Activated naive CD4-positive, alpha-beta T cell (primary cell): ENCODE measurements around the gene NOL3.
A peak's percentile ranks its signal among the peaks of the same experiment; 100 is the strongest.

Source experiments
- DNase-seq, 4 experiments: peaks; one replicate each; lab custom pipeline; 2025; lab: John Stamatoyannopoulos, UW

Gene NOL3

DNA sequence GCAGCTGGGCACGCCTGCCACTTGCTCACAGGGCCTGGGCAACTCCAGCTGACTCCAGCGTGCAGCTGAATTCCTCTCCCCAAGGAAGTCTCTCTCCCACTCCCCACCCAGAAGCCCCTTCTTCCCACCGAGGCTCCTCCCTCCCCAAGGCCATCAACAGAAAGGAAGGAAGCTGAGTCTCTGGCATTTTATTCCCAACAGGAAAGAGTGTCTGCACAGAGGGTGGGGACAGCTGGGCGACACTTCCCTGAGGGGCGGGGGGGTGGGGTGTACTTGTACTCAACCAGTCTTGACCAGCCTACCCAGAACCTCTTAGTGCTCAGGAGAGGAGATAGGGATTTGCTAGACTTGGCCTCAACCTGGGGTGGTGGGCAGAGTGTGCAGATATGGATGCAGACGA, 19.7 kb downstream of the NOL3 start, which contains the start of gene EXOC3L1:
Gene EXOC3L1, minus strand, starts transcription at position 96 of the 400 bp plus-strand sequence. CDS start 460 bp downstream, outside the sequence.
- no peak for DNase-seq

DNA sequence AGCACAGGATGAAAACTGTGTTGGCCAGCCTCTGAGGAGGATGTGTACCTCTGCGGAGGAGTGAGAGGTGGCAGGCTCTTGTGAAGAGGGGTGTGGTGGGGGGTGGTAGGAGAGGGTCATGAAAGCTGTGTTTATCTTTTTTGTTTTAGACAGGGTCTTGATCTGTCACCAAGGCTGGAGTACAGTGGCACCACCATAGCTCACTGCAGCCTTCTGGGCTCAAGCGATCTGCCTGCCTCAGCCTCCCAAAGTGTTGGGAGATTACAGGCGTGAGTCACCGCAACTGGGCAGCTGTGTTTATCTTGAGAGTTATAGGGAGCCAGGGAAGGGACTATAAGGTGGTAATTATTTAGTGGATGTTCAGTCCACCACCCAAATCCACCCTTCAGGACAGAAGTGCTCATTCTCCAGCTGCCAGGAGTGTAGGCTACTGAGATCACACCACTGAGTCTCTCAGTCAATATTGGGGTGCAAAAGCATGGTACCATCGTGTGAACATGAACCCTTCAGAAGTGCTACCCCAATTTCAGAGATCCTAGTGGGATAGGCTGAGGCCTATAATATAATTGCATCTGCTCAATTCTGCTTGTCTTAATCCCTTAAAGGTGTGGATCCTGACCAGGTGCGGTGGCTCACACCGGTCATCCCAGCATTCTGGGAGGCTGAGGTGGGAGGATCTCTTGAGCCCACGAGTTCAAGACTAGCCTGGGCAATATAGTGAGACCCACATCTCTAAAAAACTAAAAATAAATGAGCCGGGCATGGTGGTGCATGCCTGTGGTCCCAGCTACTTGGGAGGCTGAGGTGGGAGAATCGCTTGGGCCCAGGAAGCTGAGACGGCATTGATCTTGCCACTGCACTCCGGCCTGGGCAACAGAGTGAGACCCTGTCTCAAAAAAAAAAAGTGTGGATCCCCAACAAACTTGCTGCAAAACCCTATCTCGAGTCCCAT, 20.4 kb downstream of the NOL3 start:
- no peak for DNase-seq

DNA sequence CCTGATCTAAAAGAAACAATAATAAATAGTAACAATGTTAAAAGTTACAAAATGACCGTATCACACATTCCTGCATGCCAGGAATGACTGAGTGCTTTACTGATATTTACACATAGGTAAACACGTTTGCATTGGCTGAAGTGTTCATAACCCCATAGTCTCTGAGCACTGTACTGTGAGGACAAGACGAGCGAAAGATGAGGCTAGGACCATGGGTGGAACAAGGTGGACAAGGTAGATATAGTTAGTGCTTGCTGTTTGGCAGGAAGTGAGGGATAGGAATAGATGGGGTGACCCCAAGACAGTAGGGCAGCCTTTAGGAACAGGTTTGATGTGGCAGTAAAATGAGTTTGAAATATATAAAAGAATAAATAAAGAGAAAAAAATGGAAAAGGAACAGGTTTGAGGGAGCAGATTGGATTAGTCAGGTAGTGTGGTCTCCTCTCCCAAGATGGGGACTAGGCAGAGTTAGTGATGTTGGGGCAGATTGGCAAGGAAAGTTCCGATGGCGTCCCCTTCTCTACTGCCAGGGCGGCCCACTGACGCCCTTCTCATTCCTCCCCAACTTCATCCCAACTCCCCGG, 21.2 kb downstream of the NOL3 start:
- DNase-seq, result no peak

DNA sequence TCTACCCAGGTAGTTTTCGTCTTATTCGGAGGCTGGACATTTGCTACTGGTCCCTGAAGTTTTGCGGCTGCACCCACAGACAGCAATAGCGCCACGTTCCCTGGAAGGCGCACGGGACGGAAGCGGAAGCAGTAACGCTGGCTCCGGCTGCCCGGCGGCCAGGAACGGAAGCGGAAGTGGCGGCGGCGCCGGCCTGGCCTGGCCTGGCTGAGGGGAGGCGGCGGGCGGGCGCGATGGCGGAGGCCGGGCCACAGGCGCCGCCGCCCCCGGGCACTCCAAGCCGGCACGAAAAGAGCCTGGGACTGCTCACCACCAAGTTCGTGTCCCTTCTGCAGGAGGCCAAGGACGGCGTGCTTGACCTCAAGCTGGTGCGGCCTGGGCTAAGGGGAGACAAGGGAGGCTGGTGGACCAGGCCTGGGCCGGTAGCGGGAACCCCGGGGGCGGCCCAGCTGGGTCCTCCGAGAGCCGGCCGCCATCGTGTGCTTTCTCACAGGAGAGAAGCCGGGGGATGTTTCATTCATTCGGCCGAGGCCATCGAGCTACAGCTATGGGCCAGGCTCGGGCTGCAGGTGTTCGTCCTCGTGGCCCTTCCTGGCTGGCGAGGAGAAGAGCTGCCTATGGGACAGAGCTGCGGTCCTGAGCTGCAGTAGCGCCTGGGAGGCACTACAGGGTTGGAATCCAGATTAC, 21.8 kb downstream of the NOL3 start, which contains the start of gene E2F4:
Gene E2F4, plus strand, starts transcription at position 161 of the 687 bp plus-strand sequence. Its CDS starts 73 bp downstream, at position 234.
- DNase-seq, result peak; percentile 58 to 78 (median 66)

DNA sequence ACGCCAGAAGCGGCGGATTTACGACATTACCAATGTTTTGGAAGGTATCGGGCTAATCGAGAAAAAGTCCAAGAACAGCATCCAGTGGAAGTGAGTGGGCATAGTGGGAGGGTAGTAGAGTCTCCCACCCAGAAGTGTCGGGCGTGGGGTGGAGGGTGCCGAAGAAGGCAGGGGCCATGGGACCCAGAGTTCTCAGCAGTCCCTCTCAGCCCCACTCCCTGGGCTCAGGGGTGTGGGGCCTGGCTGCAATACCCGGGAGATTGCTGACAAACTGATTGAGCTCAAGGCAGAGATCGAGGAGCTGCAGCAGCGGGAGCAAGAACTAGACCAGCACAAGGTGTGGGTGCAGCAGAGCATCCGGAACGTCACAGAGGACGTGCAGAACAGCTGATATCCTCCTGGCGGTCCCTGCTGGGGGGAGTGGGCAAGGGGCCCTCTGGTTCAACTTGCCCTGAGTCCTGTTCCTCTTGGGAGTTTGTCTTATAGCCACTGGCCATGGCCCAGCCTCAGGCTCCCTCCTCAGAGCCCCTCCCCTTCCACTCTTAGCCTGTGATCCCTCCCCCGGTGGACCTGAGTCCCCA, 22.5 kb downstream of the NOL3 start:
- no peak for DNase-seq

DNA sequence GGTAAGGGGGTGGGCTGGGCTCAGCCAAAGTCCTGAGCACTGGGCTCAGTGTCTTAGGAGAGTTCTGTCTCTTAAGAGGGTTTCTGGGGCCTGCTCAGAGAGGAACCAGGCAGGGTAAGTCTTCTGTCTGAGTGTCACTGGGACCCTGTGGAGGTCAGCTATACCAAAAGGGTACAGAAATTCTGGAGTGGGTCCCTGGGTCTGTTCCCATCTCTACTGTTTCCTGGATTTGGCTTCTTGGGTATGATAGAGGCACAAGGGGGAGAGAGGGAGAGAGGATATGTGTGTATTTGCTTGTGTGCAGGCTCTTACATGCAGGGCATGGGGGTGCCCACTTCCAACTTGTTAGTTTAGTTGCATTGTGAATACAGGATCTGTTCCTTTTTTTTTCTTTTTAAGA, 23.2 kb downstream of the NOL3 start:
- DNase-seq, result no peak

DNA sequence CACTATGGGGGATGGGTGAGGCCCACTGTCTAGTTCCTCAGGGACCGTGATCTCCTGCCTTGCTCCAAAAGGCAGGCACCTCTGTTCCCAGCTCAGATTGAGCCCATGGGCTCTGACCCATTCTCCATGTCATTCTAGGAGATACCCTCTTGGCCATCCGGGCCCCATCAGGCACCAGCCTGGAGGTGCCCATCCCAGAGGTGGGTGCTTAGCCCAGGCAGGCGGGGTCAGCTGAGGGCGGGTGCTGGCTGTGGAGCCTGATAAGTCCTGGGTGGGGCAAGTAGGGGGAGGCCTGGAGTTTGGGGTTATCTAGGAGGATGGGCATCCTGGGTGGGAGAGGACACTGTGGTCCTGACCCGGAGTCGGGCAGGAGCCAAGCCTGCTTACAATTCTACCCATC, 23.9 kb downstream of the NOL3 start:
- DNase-seq, result no peak

DNA sequence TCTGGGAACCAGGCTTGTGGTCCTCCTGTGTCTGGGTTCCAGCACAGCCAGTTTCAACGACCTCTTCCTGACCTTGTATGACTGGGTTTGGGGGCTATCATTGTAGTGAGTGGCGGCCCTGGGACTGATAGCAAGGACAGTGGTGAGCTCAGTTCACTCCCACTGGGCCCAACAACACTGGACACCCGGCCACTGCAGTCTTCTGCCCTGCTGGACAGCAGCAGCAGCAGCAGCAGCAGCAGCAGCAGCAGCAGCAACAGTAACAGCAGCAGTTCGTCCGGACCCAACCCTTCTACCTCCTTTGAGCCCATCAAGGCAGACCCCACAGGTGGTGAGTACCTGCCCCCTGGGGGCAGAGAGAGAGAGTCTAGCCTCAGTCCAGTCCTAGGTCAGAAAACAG, 25.3 kb downstream of the NOL3 start:
- no peak for DNase-seq

DNA sequence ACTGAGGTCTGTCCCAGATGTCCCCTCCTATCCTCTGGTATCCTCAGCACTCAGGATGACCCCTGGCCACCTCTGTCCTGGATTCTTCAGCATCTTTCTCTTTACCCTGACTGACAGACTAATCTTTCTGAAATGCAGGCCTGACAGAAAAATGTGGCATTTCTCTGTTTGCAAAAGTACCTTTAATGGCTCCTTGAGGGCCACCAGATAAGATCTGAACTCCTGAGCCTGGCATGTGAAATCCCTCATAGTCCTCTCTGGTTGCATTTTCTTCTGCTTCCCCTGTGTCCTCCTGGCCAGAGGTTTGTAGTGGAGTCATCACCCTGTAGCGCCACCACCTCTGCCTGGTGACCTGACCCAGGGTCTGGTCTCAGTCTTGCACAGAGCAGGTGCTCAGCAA, 26.5 kb downstream of the NOL3 start:
- DNase-seq, result no peak

DNA sequence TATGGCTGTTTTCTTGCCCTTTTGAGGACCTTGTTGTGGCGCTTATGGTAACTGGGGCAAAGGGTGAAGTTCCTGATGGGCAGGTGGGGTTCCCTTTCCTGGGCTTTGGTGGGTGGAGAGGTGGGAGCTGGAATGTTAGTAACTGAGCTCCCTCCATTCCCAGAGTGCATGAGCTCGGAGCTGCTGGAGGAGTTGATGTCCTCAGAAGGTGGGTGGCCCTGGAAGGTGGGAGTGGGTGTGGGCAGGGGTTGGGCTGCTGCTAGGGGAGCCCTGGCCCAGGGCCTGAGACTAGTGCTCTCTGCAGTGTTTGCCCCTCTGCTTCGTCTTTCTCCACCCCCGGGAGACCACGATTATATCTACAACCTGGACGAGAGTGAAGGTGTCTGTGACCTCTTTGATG, 27.4 kb downstream of the NOL3 start:
- DNase-seq, result no peak

DNA sequence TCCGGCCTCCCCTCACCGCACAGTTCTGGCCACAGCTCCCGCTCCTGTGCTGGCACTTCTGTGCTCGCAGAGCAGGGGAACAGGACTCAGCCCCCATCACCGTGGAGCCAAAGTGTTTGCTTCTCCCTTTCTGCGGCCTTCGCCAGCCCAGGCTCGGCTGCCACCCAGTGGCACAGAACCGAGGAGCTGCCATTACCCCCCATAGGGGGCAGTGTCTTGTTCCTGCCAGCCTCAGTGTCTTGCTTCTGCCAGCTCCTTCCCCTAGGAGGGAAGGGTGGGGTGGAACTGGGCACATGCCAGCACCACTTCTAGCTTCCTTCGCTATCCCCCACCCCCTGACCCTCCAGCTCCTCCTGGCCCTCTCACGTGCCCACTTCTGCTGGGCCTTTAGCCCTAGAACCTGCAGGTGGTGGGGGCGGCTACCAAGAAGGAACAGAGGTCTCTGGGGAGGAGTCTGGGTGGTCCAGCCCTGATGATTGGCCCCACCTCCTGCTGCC, 27.9 kb downstream of the NOL3 start:
- DNase-seq, result no peak

DNA sequence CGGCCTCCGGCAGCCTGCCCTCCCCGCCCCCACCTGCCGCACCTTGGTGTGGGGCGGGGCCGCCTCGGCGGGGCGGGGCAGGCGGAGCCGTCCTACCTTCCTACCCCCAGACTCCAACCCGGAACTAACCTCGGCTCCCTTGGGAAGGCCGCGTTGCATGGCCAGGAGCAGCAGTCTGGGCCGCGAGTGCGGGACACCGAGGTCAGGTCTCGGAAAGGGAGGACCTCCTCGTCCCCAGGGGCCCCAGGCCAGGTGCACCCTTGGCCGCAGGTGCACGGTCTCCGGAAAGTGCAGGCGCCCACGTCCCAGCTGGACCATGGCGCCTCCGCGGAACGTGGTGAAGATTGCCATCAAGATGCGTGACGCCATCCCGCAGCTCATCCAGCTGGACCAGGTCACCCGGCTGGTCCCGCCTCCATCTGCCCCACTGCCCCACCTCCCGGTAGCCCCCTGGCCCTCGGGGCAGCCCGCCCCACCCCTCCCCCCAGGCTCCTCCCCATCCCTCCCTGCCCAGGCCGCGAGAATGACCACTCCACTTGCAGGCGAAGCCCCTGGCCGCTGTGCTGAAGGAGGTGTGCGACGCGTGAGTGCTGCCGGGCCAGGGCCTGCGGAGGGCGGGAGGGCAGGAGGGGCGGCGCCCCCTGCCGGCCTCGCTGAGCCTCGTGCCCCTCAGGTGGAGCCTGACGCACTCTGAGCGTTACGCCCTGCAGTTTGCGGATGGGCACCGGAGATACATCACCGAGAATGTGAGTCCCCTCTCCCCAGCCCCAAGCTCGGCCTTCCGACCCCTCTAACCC, 28.9 kb downstream of the NOL3 start, which contains the start of gene ELMO3:
Gene ELMO3, plus strand, starts transcription at position 121 of the 797 bp plus-strand sequence. Its CDS starts 196 bp downstream, at position 317.
- DNase-seq, result no peak

DNA sequence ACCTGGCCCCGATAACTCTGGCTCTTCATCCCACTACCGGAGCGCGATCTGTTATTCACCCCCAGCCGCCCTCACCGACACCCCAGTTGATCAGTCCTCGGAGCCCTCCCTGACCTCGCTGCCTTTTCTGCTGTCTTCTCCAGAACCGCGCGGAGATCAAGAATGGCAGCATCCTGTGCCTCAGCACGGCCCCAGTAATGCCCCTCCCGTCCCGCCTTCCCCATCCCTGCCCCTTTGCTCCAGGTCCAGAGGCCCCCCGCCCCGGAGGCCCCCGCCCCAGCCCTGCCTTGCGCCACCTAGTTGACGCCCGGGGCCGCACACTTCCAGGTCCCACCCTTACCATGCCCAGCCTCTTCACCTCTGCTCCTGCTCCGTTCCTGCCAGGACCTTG, 29.5 kb downstream of the NOL3 start:
- no peak for DNase-seq

DNA sequence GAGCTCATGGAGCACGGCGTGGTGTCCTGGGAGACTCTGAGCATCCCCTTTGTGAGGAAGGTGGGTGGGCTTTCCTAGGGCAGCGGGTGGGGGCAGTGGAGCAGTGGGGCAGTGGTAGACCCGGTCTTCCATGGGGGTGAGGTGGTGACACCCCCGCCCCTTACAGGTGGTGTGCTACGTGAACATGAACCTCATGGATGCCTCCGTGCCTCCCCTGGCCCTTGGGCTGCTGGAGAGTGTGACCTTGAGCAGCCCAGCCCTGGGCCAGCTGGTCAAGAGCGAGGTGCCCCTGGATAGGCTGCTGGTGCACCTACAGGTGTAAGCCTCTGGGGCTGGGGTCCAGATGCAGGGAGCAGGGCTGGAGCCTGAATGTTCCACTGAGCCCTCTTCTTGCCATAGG, 30.2 kb downstream of the NOL3 start:
- DNase-seq, result no peak

DNA sequence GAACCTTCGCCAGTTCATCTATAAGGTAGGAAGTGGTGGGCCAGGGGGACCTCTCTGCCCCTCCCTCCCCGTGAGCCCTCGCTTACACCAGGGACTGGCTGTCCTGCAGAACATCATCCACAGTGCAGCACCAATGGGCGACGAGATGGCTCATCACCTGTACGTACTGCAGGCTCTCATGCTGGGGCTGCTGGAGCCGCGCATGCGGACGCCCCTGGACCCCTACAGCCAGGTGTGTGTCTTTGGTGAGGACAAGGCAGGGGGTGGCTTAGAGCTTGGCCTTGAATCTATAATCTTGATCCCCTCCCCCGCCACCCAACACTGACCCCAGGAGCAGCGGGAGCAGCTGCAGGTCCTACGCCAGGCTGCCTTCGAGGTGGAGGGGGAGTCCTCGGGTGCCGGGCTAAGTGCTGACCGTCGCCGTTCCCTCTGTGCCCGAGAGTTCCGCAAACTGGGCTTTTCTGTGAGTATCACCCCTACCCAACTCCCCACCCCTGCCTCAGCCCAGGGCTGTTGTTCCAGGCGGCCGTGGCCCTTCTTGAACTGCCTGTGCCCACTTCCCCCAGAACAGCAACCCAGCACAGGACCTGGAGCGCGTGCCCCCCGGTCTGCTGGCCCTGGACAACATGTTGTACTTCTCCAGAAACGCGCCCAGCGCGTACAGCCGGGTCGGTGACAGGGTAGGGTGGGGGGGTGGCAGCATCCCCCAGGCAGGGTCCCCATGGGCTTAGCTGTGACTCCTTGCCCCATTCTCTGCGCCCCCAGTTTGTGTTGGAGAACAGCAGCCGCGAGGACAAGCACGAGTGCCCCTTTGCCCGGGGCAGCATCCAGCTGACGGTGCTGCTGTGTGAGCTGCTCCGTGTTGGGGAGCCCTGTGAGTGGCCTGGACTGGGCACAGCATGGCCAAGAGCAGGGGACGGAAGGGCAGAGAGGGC, 31.3 kb downstream of the NOL3 start:
- no peak for DNase-seq

DNA sequence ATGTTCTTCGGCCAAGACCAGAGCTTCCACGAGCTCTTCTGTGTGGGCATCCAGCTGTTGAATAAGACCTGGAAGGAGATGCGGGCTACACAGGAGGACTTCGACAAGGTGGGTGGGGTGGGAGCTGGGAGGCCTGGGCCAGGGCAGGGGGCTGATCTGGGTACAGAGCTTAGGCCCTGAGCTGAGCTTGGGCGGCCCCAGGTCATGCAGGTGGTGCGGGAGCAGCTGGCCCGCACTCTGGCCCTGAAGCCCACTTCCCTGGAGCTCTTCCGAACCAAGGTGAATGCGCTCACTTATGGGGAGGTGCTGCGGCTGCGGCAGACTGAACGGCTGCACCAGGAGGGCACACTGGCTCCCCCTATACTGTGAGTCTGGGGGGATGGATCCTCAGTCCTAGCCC, 32.1 kb downstream of the NOL3 start:
- DNase-seq, result no peak

DNA sequence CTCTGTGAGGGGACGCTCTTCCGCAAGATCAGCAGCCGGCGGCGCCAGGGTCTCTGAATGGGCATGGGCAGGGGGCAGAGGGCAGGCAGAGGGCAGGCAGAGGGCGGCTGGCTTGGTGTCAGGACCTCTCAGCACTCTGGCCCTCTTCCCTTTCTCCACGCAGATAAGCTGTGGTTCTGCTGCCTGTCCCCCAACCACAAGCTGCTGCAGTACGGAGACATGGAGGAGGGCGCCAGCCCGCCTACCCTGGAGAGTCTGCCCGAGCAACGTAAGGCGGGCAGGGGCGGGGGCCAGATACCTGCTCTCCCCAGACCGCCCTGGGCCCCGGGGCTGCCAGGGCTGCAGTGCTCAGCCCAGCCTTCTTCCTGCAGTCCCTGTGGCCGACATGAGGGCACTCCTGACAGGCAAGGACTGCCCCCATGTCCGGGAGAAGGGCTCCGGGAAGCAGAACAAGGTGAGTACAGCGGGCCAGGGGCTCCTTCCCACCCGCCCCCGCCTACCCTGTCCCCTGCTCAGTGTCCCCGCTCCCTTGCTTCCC, 32.7 kb downstream of the NOL3 start:
- DNase-seq, result no peak

DNA sequence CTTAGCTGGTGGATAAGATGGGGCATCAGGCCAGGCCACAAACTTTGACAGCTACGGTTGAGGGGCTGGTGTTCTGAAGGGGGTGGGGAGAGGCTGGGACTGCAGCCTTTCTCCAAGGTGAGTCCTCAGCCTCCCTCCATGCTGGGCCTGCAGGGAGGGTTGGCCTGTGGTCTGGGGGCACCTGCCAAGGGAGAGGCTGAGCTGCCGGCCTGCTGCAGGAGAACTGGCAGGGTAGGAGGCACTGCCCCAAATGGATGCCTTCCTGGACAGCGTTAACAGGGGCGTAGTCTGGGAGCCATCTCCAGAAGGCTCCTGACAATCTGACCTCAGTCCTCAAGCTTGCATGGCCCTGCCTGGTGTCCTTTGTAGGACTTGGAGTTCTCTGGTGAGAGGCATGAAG, 33.7 kb downstream of the NOL3 start:
- no peak for DNase-seq

DNA sequence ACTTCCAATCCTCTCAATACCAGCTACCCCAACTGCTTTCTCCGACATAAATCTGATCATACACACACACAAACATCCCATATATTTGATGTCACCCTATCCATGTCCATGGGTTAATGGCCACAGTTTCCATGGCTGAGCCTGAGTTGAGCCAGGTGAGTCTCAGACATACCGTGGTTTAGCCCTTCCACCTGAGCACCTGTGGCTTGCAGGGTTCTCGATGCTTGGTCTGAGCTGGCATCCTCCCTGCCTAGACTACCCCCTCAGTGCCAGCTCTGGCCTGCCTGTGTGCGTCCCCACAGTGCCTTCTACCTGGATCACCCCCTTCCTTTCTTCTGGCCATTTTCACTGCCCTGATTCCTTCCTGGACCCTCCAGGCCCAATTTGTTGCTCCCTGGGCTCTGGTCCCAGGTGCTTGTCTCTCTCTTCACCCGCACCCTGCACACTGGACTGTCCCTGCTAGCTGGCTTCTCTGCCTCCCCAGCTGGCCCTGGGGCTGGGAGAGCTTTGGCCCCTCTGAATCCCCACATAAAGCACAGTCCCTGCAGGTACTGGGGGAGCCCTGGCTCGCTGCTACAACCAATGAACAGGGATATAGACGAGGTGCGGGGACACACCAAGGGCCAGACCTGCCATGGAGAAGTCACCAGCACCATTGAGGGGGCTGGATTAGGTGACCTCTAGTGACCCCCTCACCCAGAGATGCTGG, 35.9 kb downstream of the NOL3 start:
- no peak for DNase-seq
